ENCODE measurements around the gene MAD1L1.
"Not testable (repeated sequence)": the region's sequence is repeated elsewhere in the genome, so short reads cannot be mapped to it uniquely, and the experiment has no call there.

MAD1L1 gene

GRCh38 chr7:1841286-1842021 is 391.3 kb downstream of the MAD1L1 start:
- DNase-seq (ENCODE audit: low read depth in 3 of 3), result not testable (repeated sequence)

DNA sequence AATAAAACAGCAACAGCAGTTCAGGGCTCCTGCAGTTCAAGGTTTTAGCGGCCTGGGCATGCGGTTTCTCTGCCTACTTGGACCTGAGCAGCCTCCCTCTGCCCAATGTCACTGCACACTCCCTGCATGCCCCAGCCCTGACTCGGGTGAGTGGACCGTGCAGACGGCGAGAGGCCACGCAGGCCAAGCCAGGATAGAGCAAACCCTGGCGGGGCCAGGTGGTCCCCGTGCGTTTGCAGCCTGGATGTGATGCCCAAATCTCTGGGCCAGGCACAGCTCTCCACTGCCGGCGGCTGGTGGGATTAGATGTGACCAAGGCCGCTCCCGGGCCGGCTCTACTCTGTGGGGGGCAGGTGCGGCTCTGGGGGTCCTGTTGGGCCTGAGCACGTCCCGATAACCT is 392.0 kb downstream of the MAD1L1 start:
- DNase-seq (ENCODE audit: low read depth in 3 of 3), result not testable (repeated sequence)

DNA sequence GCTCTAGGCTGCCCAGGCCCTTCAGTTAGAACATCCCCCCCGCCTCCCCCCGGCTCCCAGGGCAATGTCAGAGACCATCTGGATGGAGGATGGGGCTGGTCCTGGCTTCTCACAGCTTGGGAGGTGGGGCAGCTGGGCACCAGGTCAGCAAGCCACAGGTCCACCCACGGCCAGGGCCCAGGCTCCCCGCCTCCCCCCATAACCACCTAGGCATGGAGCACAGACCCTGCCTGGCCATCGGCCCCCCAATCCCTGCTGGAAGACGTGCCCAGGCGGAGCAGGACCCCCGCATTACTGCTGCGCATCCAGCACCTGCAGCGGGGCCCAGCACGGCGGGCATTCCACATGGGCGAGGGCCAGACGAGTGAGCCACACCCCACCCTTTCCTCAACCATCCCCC is 393.0 kb downstream of the MAD1L1 start:
- DNase-seq (ENCODE audit: low read depth in 3 of 3), result no peak

GRCh38 chr7:1838911-1839531 is 393.7 kb downstream of the MAD1L1 start:
- not testable (repeated sequence) for DNase-seq (ENCODE audit: low read depth in 3 of 3)

- DNase-seq (ENCODE audit: low read depth in 3 of 3), result not testable (repeated sequence)
Observed at GRCh38 chr7:1838544-1838872, 394.2 kb downstream of the MAD1L1 start.

GRCh38 chr7:1837696-1838543 is 394.8 kb downstream of the MAD1L1 start:
- DNase-seq (ENCODE audit: low read depth in 3 of 3), result not testable (repeated sequence)

DNA sequence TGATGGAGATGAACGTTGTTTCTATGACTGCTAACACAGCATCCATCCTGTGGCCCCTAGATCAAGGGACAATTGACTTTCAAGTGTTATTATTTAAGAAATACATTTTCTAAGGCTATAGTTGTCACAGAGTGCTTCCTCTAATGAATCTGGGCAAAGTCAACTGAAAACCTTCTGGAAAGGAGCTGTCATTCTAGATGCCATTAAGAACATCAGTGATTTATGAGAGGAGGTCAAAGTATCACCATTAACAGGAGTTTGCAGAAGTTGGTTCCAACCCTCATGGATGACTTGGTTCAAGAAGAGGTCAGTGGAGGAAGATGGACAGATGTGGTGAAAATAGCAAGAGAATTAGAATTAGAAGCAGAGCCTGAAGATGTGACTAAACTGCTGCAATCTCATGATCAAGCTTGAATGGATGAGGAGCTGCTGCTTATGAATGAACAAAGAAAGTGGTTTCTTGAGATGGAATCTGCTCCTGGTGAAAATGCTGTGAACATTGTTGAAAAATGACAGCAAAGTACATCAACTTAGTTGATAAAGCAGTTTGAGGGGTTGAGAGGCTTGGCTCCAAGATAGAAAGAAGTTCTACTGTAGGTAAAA is 400.7 kb downstream of the MAD1L1 start:
- not testable (repeated sequence) for DNase-seq (ENCODE audit: low read depth in 3 of 3)

- not testable (repeated sequence) for DNase-seq (ENCODE audit: low read depth in 3 of 3)
Observed at GRCh38 chr7:1831471-1831870, 401.3 kb downstream of the MAD1L1 start.

GRCh38 chr7:1829668-1830067 is 403.1 kb downstream of the MAD1L1 start:
- DNase-seq (ENCODE audit: low read depth in 3 of 3), result not testable (repeated sequence)

DNA sequence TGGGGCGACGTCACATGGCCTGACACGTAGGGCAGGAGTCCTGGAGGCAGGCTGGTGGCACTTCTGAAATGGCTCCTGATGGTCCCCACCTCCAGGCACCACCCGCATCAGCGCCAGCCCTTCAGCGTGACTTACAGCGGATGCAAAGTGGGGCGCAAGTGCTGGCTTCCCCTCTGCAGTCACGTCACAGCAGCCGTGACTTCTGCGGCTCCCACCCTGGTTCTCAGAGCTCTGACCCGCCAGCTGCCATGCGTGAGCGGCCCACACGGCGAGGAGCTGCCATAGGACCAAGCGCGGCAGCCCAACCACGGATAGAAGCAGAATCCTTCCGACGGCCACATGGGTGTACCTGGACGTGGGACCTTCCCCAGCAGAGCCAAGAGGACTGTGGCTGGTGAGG is 403.6 kb downstream of the MAD1L1 start:
- DNase-seq (ENCODE audit: low read depth in 3 of 3), result no peak

- DNase-seq (ENCODE audit: low read depth in 3 of 3), result not testable (repeated sequence)
Observed at GRCh38 chr7:1828170-1828569, 404.6 kb downstream of the MAD1L1 start.

DNA sequence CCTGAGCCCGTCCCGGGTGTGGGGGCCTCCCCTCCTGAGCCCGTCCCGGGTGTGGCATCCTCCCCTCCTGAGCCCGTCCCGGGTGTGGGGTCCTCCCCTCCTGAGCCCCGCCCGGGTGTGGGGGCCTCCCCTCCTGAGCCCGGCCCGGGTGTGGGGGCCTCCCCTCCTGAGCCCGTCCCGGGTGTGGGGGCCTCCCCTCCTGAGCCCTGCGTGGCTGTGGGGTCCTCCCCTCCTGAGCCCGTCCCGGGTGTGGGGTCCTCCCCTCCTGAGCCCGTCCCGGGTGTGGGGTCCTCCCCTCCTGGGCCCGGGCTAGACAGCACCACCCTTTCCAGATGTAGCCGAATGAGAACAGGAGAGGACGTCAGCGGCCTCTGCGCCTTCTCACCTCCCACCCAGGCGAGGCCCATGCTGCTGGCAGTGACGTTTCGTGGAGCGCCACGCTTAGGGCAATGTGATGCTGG is 405.2 kb downstream of the MAD1L1 start:
- DNase-seq (ENCODE audit: low read depth in 3 of 3), result not testable (repeated sequence)

DNA sequence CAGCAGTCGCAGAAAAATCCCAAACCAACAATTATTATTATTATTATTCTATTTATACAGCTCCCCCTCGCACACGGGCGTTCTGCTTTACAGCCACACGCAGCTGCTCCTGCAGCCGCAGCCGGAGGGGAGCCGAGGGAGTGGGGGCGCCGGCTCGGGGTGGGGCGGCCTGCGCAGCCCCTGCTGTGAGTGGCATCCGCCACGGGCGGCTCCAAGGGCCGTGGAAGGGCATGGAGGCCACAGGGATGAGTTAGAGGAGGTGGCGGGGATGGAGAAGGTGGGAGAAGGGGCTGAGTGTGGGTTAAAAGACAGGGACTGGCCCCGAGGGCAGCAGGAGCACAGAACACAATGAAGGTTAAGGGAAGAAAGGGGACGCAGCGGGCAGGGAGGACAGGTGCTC is 405.8 kb downstream of the MAD1L1 start:
- DNase-seq (ENCODE audit: low read depth in 3 of 3), result not testable (repeated sequence)

- DNase-seq (ENCODE audit: low read depth in 3 of 3), result no peak
Observed at GRCh38 chr7:1825897-1826741, 406.6 kb downstream of the MAD1L1 start.

DNA sequence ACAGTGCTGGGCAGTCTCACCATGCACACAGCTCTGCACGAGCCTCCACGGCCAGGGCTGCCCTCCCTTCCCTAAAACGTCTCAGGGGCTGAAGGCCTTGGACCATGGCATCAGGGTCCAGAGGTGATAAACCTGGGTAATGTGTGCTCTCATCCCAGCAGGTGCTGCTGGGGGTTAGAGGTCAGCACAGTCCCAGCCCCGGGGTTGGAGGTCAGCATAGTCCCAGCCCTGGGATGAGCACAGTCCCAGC is 407.2 kb downstream of the MAD1L1 start:
- DNase-seq (ENCODE audit: low read depth in 3 of 3), result not testable (repeated sequence)

- DNase-seq (ENCODE audit: low read depth in 3 of 3), result not testable (repeated sequence)
Observed at GRCh38 chr7:1824882-1825646, 407.7 kb downstream of the MAD1L1 start.

- DNase-seq (ENCODE audit: low read depth in 3 of 3), result peak in 2 of 3 donors; percentile 20 to 40
Observed at GRCh38 chr7:1824151-1824881, 408.4 kb downstream of the MAD1L1 start.

DNA sequence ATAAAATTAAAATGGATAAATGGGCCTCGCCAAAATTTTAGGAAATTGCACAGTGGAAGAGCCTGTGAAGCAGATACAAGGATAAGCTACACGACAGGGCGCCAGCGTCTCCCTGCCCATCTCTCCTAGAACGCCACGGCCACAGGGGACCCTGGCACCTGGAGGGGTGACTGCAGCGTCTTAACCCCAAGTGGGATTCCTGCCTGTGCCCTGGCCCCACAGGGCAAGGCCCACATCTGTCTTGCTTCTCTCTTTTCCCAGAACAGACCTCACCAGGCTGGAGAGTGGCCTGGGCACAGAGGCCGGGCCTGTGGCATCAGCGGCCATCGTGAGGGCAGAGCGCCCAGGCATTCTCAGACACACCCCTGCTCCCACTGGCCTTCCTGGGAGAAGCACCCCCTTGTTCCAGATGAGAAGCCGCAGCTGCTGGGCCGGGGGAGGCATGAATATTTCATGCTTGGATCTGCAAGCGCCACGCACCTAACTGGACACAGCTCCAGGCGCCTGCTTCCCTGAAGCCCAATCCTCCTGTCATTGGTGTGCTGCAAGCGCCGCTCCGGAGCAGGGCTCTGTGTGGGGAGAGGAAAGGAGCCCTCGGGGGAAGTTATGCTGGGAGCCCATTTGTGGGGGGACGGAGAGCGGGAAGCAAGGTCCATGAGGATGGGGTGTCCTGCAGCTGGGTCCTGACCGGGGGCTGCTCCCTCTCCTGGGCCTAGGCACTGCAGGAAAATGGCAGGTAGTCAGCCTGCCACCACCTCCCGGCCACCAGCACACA is 409.2 kb downstream of the MAD1L1 start:
- DNase-seq (ENCODE audit: low read depth in 3 of 3), result no peak

GRCh38 chr7:1819259-1819841 is 413.4 kb downstream of the MAD1L1 start:
- DNase-seq (ENCODE audit: low read depth in 3 of 3), result no peak

Data from stimulated activated CD4-positive, alpha-beta T cell treated with anti-CD3 and anti-CD28 coated beads, TNF-alpha, amount 100 ng/mL, for 48 hours (primary cell).